HepG2 (cell line): ENCODE measurements around the gene CIB2. TPM values are rescaled to one million over a fixed set of nuclear protein-coding genes. Genes with fewer than 3 reads are reported as not detected.

Experiments used
- ATF7-NPFF ChIP-seq: sonication (generic); formaldehyde crosslinking; IDR thresholded peaks from 2 replicates; pipeline ENCODE4 v1.8.1; 2023; ENCODE audit warnings: mild to moderate bottlenecking, low read depth, missing genetic modification reagents, moderate library complexity
- CC2D1A ChIP-seq: sonication (generic); formaldehyde crosslinking; IDR thresholded peaks from 2 replicates; pipeline ENCODE4 v1.8.1; 2023; ENCODE audit warnings: mild to moderate bottlenecking, missing genetic modification reagents
- CEBPB ChIP-seq: IDR thresholded peaks from 2 replicates; pipeline ENCODE4 v1.6.1; 2011; ENCODE audit warnings: low read depth, low read length, improper control_type of control experiment, borderline replicate concordance
- ELF3 ChIP-seq: IDR thresholded peaks from 2 replicates; pipeline ENCODE4 v1.6.1; 2016; ENCODE audit warnings: missing genetic modification reagents, missing compliant biosample characterization
- KDM6A ChIP-seq: IDR thresholded peaks from 2 replicates; pipeline ENCODE4 v1.6.1; 2016; ENCODE audit warnings: low read depth
- KLF13 ChIP-seq: sonication (generic); formaldehyde crosslinking; IDR thresholded peaks from 2 replicates; pipeline ENCODE4 v1.4.0; 2020; ENCODE audit warnings: mild to moderate bottlenecking, missing genetic modification reagents
- KMT2B ChIP-seq: IDR thresholded peaks from 2 replicates; pipeline ENCODE4 v1.6.1; 2016; ENCODE audit warnings: missing genetic modification reagents, missing compliant biosample characterization
- NBN ChIP-seq: fragments of 450-650 bp; conservative IDR thresholded peaks from 2 replicates; pipeline ENCODE4 v1.6.1; 2017
- PAF1 ChIP-seq: IDR thresholded peaks from 2 replicates; pipeline ENCODE4 v1.6.1; 2016; ENCODE audit warnings: missing genetic modification reagents, missing compliant biosample characterization
- PTBP1 ChIP-seq: fragments of 200-400 bp; formaldehyde crosslinking; IDR thresholded peaks from 2 replicates; pipeline ENCODE4 v1.6.1; 2018; ENCODE audit warnings: low read length, low read depth; ENCODE audit not compliant: poor library complexity, severe bottlenecking
- TCF7L2 ChIP-seq: IDR thresholded peaks from 2 replicates; pipeline ENCODE4 v1.6.1; 2011; ENCODE audit warnings: mild to moderate bottlenecking, low read depth, low read length, moderate library complexity
- WIZ ChIP-seq: sonication (generic); formaldehyde crosslinking; IDR thresholded peaks from 2 replicates; pipeline ENCODE4 v1.5.1; 2020; ENCODE audit warnings: mild to moderate bottlenecking, missing genetic modification reagents
- ZFP1 ChIP-seq: IDR thresholded peaks from 2 replicates; pipeline ENCODE4 v1.6.1; 2016
- ZFP82 ChIP-seq: sonication (generic); formaldehyde crosslinking; IDR thresholded peaks from 2 replicates; pipeline ENCODE4 v1.5.1; 2020; ENCODE audit warnings: mild to moderate bottlenecking, missing genetic modification reagents, borderline replicate concordance
- ZNF264 ChIP-seq: sonication (generic); formaldehyde crosslinking; IDR thresholded peaks from 2 replicates; pipeline ENCODE4 v1.4.0; 2020; ENCODE audit warnings: missing genetic modification reagents
- ZNF430 ChIP-seq: sonication (generic); formaldehyde crosslinking; IDR thresholded peaks from 2 replicates; pipeline ENCODE4 v1.9.0; 2021; ENCODE audit warnings: mild to moderate bottlenecking, missing genetic modification reagents
- ZNF562 ChIP-seq: sonication (generic); formaldehyde crosslinking; IDR thresholded peaks from 2 replicates; pipeline ENCODE4 v1.8.0; 2022; ENCODE audit warnings: missing genetic modification reagents, borderline replicate concordance
- ZNF564 ChIP-seq: sonication (generic); formaldehyde crosslinking; IDR thresholded peaks from 2 replicates; pipeline ENCODE4 v1.8.1; 2023; ENCODE audit warnings: mild to moderate bottlenecking, missing genetic modification reagents
- polyA plus RNA-seq, 8 experiments: library from polyadenylated mRNA; depleted of rRNA in 3 of 8; stranded (reverse) in 7 of 8; unstranded in 1 of 8; fragments of >200 nt; fragmentation: Illumina TruSeq in 4 of 8; extraction: Trizol in 4 of 8; gene quantifications; 2 replicates each; pipeline versions ENCODE4 v1.2.1 to v1.2.3, GENCODE V29; 2011 to 2016; ENCODE audit warnings: low read depth in 4 of 8, missing spikeins in 1 of 8, mixed read lengths in 1 of 8; ENCODE audit not compliant: insufficient read depth in 1 of 8
- total RNA-seq, 5 experiments: library from RNA; depleted of rRNA; stranded (reverse); fragments of >200 nt; fragmentation: Illumina TruSeq; extraction: Trizol; gene quantifications; 2 replicates each; pipeline ENCODE4 v1.2.3, GENCODE V29; 2016; ENCODE audit warnings: low read depth in 1 of 5
- TF ChIP-seq, protein P1 (sequence below): sonication (generic); formaldehyde crosslinking; IDR thresholded peaks from 2 replicates; pipeline ENCODE4 v1.5.1; 2020; ENCODE audit warnings: mild to moderate bottlenecking, missing genetic modification reagents, borderline replicate concordance
- TF ChIP-seq, protein P2 (sequence below): IDR thresholded peaks from 2 replicates; pipeline ENCODE4 v1.6.1; 2012; ENCODE audit warnings: inconsistent platforms
- TF ChIP-seq, protein P3 (sequence below): sonication (generic); formaldehyde crosslinking; IDR thresholded peaks from 2 replicates; pipeline ENCODE4 v1.4.0; 2020; ENCODE audit warnings: missing genetic modification reagents, mild to moderate bottlenecking, borderline replicate concordance
- TF ChIP-seq, protein P4 (sequence below): sonication (generic); formaldehyde crosslinking; IDR thresholded peaks from 2 replicates; pipeline ENCODE4 v1.9.0; 2022; ENCODE audit warnings: low read depth, missing genetic modification reagents
- TF ChIP-seq, protein P5 (sequence below): fragments of 450-650 bp; IDR thresholded peaks from 2 replicates; pipeline ENCODE4 v1.6.1; 2016

CIB2 gene
- total and polyA plus RNA-seq, 2 of the 13 experiments (the other 11 are each of a cell fraction or from before 2014, with no cell fraction given): 1.4 to 1.5 TPM

DNA sequence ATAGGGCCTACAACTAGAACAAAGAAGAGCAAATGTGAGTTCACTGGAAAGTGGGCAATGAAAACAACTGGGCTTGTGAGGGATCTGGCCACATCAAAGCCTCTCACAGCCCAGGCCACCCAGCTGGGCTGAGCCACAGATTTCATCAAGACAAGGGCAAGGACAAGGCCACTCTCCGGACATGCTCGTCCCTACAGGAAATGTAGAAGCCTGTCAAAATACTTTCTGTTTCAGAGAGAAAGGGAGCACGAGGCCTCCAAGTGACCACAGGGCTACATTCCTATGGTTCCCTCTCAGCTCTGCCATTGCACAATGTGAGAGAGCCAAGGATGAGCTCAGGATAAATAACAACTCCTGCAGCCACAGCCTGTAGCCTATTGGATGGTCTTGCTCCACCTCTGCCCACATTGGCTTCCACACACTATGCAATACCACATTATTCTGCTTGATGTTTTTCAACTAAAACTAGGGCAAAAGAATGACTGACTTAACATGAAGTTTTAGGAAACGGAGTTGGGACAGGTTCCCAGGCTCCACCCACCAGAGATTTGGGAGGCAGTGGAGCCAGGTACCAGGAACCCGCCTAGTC is 65.9 kb downstream of the CIB2 start (continued):
- TF ChIP-seq, protein P1, sequence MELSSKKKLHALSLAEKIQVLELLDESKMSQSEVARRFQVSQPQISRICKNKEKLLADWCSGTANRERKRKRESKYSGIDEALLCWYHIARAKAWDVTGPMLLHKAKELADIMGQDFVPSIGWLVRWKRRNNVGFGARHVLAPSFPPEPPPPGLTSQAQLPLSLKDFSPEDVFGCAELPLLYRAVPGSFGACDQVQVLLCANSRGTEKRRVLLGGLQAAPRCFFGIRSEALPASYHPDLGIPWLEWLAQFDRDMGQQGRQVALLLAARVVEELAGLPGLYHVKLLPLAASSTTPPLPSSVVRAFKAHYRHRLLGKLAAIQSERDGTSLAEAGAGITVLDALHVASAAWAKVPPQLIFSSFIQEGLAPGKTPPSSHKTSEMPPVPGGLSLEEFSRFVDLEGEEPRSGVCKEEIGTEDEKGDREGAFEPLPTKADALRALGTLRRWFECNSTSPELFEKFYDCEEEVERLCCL (CRISPR knock-in tag): no peak
- peak; percentile 82 for TF ChIP-seq TCF7L2
- peak; percentile 91 for TF ChIP-seq KDM6A (CRISPR knock-in tag)
- TF ChIP-seq, protein P2, sequence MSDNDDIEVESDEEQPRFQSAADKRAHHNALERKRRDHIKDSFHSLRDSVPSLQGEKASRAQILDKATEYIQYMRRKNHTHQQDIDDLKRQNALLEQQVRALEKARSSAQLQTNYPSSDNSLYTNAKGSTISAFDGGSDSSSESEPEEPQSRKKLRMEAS: peak; percentile 95
- TF ChIP-seq ZNF430 (CRISPR knock-in tag): peak; percentile 91; the same call in 1 of the 2 replicates
- TF ChIP-seq CEBPB: peak; percentile 100
- TF ChIP-seq KMT2B (CRISPR knock-in tag): peak; percentile 88
- no peak for TF ChIP-seq PAF1 (CRISPR knock-in tag)
- no peak for TF ChIP-seq ZNF562 (CRISPR knock-in tag)
- TF ChIP-seq ZFP1 (CRISPR knock-in tag): peak; percentile 94; the same call in 1 of the 2 replicates
- no peak for TF ChIP-seq PTBP1
- TF ChIP-seq CC2D1A (CRISPR knock-in tag): no peak
- TF ChIP-seq NBN: no peak
- TF ChIP-seq KLF13 (CRISPR knock-in tag): no peak
- peak; percentile 86 for TF ChIP-seq WIZ (CRISPR knock-in tag)
- TF ChIP-seq ATF7-NPFF (CRISPR knock-in tag): no peak
- peak; percentile 96 for TF ChIP-seq ELF3
- TF ChIP-seq, protein P3, sequence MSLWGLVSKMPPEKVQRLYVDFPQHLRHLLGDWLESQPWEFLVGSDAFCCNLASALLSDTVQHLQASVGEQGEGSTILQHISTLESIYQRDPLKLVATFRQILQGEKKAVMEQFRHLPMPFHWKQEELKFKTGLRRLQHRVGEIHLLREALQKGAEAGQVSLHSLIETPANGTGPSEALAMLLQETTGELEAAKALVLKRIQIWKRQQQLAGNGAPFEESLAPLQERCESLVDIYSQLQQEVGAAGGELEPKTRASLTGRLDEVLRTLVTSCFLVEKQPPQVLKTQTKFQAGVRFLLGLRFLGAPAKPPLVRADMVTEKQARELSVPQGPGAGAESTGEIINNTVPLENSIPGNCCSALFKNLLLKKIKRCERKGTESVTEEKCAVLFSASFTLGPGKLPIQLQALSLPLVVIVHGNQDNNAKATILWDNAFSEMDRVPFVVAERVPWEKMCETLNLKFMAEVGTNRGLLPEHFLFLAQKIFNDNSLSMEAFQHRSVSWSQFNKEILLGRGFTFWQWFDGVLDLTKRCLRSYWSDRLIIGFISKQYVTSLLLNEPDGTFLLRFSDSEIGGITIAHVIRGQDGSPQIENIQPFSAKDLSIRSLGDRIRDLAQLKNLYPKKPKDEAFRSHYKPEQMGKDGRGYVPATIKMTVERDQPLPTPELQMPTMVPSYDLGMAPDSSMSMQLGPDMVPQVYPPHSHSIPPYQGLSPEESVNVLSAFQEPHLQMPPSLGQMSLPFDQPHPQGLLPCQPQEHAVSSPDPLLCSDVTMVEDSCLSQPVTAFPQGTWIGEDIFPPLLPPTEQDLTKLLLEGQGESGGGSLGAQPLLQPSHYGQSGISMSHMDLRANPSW (CRISPR knock-in tag): peak; percentile 72; the same call in 1 of the 2 replicates
- TF ChIP-seq, protein P4, sequence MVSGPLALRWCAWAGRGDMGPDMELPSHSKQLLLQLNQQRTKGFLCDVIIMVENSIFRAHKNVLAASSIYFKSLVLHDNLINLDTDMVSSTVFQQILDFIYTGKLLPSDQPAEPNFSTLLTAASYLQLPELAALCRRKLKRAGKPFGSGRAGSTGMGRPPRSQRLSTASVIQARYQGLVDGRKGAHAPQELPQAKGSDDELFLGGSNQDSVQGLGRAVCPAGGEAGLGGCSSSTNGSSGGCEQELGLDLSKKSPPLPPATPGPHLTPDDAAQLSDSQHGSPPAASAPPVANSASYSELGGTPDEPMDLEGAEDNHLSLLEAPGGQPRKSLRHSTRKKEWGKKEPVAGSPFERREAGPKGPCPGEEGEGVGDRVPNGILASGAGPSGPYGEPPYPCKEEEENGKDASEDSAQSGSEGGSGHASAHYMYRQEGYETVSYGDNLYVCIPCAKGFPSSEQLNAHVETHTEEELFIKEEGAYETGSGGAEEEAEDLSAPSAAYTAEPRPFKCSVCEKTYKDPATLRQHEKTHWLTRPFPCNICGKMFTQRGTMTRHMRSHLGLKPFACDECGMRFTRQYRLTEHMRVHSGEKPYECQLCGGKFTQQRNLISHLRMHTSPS (CRISPR knock-in tag): 0 out of 2 replicates have a peak, but pooled peaks have one; percentile 41
- TF ChIP-seq ZFP82 (CRISPR knock-in tag): no peak
- TF ChIP-seq ZNF564 (CRISPR knock-in tag): peak; percentile 65; the same call in 1 of the 2 replicates
- TF ChIP-seq, protein P5, sequence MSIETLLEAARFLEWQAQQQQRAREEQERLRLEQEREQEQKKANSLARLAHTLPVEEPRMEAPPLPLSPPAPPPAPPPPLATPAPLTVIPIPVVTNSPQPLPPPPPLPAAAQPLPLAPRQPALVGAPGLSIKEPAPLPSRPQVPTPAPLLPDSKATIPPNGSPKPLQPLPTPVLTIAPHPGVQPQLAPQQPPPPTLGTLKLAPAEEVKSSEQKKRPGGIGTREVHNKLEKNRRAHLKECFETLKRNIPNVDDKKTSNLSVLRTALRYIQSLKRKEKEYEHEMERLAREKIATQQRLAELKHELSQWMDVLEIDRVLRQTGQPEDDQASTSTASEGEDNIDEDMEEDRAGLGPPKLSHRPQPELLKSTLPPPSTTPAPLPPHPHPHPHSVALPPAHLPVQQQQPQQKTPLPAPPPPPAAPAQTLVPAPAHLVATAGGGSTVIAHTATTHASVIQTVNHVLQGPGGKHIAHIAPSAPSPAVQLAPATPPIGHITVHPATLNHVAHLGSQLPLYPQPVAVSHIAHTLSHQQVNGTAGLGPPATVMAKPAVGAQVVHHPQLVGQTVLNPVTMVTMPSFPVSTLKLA: peak; percentile 90
- TF ChIP-seq ZNF264 (CRISPR knock-in tag): peak; percentile 85
